Measurements from ENCODE around the gene NANOS3. TPM values are rescaled to one million over a fixed set of nuclear protein-coding genes. Genes with fewer than 3 reads are reported as not detected.

Gene NANOS3
- total RNA-seq, 1 donor from 2014 or later: not detected

GRCh38 chr19:13872339-13872694 is 4.6 kb upstream of the NANOS3 start:
- ATAC-seq (no peak), DNase-seq (no peak)
- Histone ChIP-seq H3K9me3 (no peaks in the 10 kb centered on the region), H3K27ac (no peak overlapping the region), H3K4me1 (no peaks in the 10 kb centered on the region), H3K36me3 (no peaks in the 10 kb centered on the region), H3K27me3 (no peaks in the 10 kb centered on the region), H3K4me3 (peak overlapping the region; percentile 33)
- no peak for TF ChIP-seq CTCF (IDR thresholded peaks at IDR 0.05)
- intact Hi-C loops (cut with DNase I): no loop called here

GRCh38 chr19:13872695-13873389 is 4.1 kb upstream of the NANOS3 start:
- no peaks in the 10 kb centered on the region for H3K4me1 ChIP-seq
- DNase-seq (no peak), ATAC-seq (peak; percentile 58)
- intact Hi-C loops (cut with DNase I): no loop called here
- H3K27ac ChIP-seq: no peak overlapping the region
- no peaks in the 10 kb centered on the region for H3K36me3 ChIP-seq
- no peaks in the 10 kb centered on the region for H3K27me3 ChIP-seq
- H3K9me3 ChIP-seq: no peaks in the 10 kb centered on the region
- H3K4me3 ChIP-seq: peak overlapping the region; percentile 33
- TF ChIP-seq CTCF (IDR thresholded peaks at IDR 0.05): peak; percentile 16

GRCh38 chr19:13873834-13874515 is 3.0 kb upstream of the NANOS3 start:
- Histone ChIP-seq H3K36me3 (no peaks in the 10 kb centered on the region), H3K4me3 (no peak overlapping the region), H3K27ac (no peak overlapping the region), H3K9me3 (no peaks in the 10 kb centered on the region), H3K4me1 (no peaks in the 10 kb centered on the region), H3K27me3 (no peaks in the 10 kb centered on the region)
- ATAC-seq (no peak), DNase-seq (no peak)
- intact Hi-C loops (cut with DNase I): no loop called here
- no peak for TF ChIP-seq CTCF (IDR thresholded peaks at IDR 0.05)

- Histone ChIP-seq H3K27me3 (no peaks in the 10 kb centered on the region), H3K9me3 (no peaks in the 10 kb centered on the region), H3K27ac (no peak overlapping the region), H3K4me1 (peaks cover 11% of the 10 kb centered on the region), H3K36me3 (no peaks in the 10 kb centered on the region), H3K4me3 (no peak overlapping the region)
- no peak for DNase-seq
- intact Hi-C loops (cut with DNase I): no loop called here
- ATAC-seq: no peak
- no peak for TF ChIP-seq CTCF (IDR thresholded peaks at IDR 0.05)
These were observed 1.1 kb upstream of the NANOS3 start for GRCh38 chr19:13875824-13876223.

- no peak overlapping the region for H3K27ac ChIP-seq
- H3K4me1 ChIP-seq: peaks cover 22% of the 10 kb centered on the region
- H3K4me3 ChIP-seq: no peak overlapping the region
- TF ChIP-seq CTCF (IDR thresholded peaks at IDR 0.05): no peak
- no peaks in the 10 kb centered on the region for H3K27me3 ChIP-seq
- no peak for ATAC-seq
- intact Hi-C loops (cut with DNase I): no loop called here
- H3K9me3 ChIP-seq: no peaks in the 10 kb centered on the region
- DNase-seq: no peak
- no peaks in the 10 kb centered on the region for H3K36me3 ChIP-seq
These were observed 369 bp downstream of the NANOS3 start for GRCh38 chr19:13877303-13877702.

Data from upper lobe of right lung (tissue), 1 donor.